GM10248 (cell line): ENCODE data around the gene GTPBP3.

Source experiments
- CTCF ChIA-PET: fragments of 300-600 bp; sonication (Branson Sonifier 250); formaldehyde crosslinking; extraction: SDS; loops from one replicate; lab custom pipeline; 2021; ENCODE audit warnings: antibody characterized with exemption; lab: Yijun Ruan, JAX
- POLR2A ChIA-PET: fragments of 350-650 bp; sonication (Branson Sonifier 250); formaldehyde crosslinking; extraction: SDS; loops from one replicate; lab custom pipeline; 2020; ENCODE audit warnings: antibody characterized with exemption; lab: Yijun Ruan, JAX
- DNase-seq: peaks from one replicate; pipeline ENCODE4 v3.0.0; 2012; ENCODE audit errors: extremely low spot score
- TF ChIP-seq, protein P1 (sequence below): IDR thresholded peaks from 2 replicates; pipeline ENCODE4 v1.5.1; 2012; ENCODE audit warnings: mild to moderate bottlenecking, low read depth; ENCODE audit errors: extremely low read depth, missing control alignments, control extremely low read depth

The GTPBP3 gene

DNA sequence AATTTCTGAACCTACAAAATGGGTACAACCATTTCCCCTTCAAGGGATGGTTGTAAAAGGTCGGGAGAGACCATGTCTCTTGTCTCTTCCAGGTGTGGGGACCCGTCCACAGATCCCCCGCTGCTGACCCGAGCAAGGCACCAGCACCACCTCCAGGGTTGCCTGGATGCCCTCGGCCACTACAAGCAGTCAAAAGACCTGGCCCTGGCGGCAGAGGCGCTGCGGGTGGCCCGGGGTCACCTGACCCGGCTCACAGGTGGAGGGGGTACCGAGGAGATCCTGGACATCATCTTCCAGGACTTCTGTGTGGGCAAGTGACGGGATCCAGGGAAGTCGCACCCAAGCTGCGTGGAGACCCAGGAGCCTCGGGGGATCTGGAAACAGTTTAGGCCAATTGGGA is 4.0 kb downstream of the GTPBP3 start:
- ChIA-PET CTCF (interaction anchor here (9.8 kb wide), 1 partner anchor 47 kb away, joined by 192 read pairs; no protein-coding TSS in a partner anchor), POLR2A (no interaction called here)
- no peak for DNase-seq
- TF ChIP-seq, protein P1, sequence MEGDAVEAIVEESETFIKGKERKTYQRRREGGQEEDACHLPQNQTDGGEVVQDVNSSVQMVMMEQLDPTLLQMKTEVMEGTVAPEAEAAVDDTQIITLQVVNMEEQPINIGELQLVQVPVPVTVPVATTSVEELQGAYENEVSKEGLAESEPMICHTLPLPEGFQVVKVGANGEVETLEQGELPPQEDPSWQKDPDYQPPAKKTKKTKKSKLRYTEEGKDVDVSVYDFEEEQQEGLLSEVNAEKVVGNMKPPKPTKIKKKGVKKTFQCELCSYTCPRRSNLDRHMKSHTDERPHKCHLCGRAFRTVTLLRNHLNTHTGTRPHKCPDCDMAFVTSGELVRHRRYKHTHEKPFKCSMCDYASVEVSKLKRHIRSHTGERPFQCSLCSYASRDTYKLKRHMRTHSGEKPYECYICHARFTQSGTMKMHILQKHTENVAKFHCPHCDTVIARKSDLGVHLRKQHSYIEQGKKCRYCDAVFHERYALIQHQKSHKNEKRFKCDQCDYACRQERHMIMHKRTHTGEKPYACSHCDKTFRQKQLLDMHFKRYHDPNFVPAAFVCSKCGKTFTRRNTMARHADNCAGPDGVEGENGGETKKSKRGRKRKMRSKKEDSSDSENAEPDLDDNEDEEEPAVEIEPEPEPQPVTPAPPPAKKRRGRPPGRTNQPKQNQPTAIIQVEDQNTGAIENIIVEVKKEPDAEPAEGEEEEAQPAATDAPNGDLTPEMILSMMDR: no peak

DNA sequence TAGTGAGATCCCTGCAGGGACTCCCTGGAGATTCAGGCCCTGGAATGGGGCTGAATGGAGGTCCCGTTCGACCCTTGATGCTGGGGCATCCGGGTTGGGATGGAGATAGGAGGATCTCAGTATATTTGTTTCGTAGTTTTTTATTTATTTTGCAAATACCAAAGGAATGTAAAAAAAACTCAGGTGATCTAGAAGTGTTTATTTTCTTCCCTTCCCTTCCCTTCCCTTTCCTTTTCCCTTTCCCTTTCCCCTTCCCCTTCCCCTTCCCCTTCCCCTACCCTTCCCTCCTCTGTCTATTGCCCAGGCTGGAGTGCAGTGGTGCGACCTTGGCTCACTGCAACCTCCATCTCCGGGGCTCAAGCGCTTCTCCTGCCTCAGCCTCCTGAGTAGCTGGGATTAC is 4.5 kb downstream of the GTPBP3 start:
- TF ChIP-seq, protein P1: no peak
- no peak for DNase-seq
- CTCF ChIA-PET: interaction anchor here (9.8 kb wide), 1 partner anchor 46 kb away, joined by 192 read pairs; no protein-coding TSS in a partner anchor
- POLR2A ChIA-PET: no interaction called here

- peak; percentile 89 for DNase-seq
- CTCF ChIA-PET: interaction anchor here (0.9 to 9.8 kb wide), 14 partner anchors 11 to 119 kb away, joined by 3 to 192 read pairs (median 6); partner anchors contain the start of genes ANO8, BABAM1 and DDA1
- TF ChIP-seq, protein P1: peak; percentile 95
- POLR2A ChIA-PET: no interaction called here
These were observed 8.8 kb downstream of the GTPBP3 start for GRCh38 chr19:17346109-17346671.

DNA sequence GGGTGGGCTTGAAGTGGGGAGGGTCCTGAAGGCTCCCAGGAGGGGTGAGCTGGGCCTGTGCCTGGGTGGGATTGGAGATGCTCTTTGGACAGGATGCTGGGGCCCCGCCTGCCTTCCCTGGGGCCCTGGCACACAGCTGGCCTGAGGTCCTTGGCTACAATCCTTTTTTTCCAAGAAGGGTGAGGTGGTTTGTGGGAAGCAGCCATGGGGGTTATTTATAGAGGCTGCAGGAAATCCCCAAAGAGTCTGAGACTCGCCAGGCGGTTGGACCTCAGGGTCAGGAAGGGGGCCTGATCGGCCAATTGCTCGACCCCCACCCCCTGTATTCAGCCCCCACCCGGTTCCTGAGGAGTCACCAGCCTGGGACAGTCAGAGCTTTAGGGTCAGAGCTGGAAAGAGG is 10.0 kb downstream of the GTPBP3 start:
- TF ChIP-seq, protein P1: no peak
- ChIA-PET CTCF (interaction anchor here (0.9 to 9.8 kb wide), 11 partner anchors 10 to 100 kb away, joined by 3 to 192 read pairs (median 4); partner anchors contain the start of gene CCDC194), POLR2A (no interaction called here)
- no peak for DNase-seq

DNA sequence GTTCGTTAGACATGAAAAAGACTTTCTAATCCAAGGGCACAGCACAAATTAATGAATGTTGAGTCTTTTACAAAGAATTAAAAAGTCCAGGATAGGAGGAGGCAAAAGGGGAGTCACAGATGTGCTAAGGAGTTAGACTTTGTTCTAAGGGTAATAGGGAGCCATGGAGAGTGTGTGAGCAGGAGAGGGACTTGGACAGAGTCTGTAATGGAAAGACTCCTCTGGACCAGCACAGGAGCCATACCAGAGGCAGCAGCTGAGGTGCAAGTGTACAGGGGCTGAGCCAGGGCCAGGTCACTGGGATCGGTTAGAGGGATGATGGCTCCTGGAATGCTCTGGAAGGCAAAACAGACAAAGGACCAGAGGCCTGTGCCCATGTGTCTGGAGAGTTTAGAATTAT is 10.5 kb downstream of the GTPBP3 start:
- DNase-seq: no peak
- TF ChIP-seq, protein P1: no peak
- CTCF ChIA-PET: interaction anchor here (0.9 to 9.8 kb wide), 11 partner anchors 9 to 46 kb away, joined by 3 to 192 read pairs (median 4); partner anchors contain the start of gene CCDC194
- POLR2A ChIA-PET: no interaction called here

DNA sequence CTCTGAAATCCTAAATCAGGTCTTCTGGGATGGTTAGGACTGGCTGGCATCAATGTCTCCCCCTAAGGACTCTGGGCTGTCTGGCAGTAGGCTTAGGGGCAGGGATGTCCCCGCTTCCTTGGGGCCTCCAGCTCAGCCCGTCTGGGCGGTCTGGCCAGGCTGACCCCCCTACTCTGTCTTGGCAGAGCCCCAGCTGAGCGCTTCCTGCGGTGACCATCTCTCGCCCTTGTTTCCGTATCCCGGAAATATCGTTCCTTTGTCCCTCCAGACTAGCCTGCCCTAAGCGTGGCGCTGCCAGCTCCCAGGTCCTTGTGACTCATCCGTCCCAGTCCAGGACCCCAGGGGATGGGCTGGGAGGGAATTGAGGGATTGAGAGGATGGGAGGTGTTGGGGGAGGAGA is 11.3 kb downstream of the GTPBP3 start:
- ChIA-PET CTCF (interaction anchor here (1.5 to 9.8 kb wide), 5 partner anchors 10 to 39 kb away, joined by 3 to 192 read pairs (median 5); no protein-coding TSS in a partner anchor), POLR2A (interaction anchor here (0.6 kb wide), 1 partner anchor 73 kb away, joined by 3 read pairs; no protein-coding TSS in a partner anchor)
- TF ChIP-seq, protein P1: no peak
- DNase-seq: no peak
